GM12878 (cell line): ENCODE measurements around the gene EDEM3. TPM values are rescaled to one million over a fixed set of nuclear protein-coding genes. Genes with fewer than 3 reads are reported as not detected.

Experiments
- ATAC-seq: fragments of 200-7000 bp; cut with Tn5 transposase; 3 replicates; pipeline ENCODE4 v1.9.1; 2020; ENCODE audit warnings: mild to moderate bottlenecking, moderate library complexity
- BruUV-seq: library from RNA; stranded (reverse); fragments of 400-500 nt; replicated peaks from 2 replicates; lab custom pipeline; 2021; lab: Mats Ljungman, UMichigan
- CTCF ChIA-PET: fragments of 300-600 bp; sonication (Branson Sonifier 250); formaldehyde crosslinking; extraction: SDS; loops from one replicate; lab custom pipeline; 2021; ENCODE audit warnings: inconsistent platforms; lab: Yijun Ruan, JAX
- POLR2A ChIA-PET: fragments of 350-600 bp; formaldehyde crosslinking; extraction: SDS; loops from one replicate; lab custom pipeline; 2021; ENCODE audit warnings: inconsistent platforms; lab: Charles Lee
- RAD21 ChIA-PET: fragments of 300-600 bp; sonication (Branson Sonifier 250); formaldehyde crosslinking; loops from one replicate; lab custom pipeline; 2023; ENCODE audit warnings: antibody characterized with exemption; ENCODE audit not compliant: unreplicated experiment; lab: Charles Lee
- SMC1A ChIA-PET: fragments of 300-600 bp; sonication (Branson Sonifier 250); formaldehyde crosslinking; loops from one replicate; lab custom pipeline; 2023; ENCODE audit not compliant: unreplicated experiment, uncharacterized antibody; lab: Charles Lee
- DNase-seq: peaks from one replicate; pipeline ENCODE4 v3.0.0-alpha.2; 2011; ENCODE audit warnings: low read depth, low spot score
- FAIRE-seq: peaks from 3 replicates; lab custom pipeline; 2011; peaks lifted over from hg19 to GRCh38; lab: Jason Lieb, UNC
- H2AFZ ChIP-seq: 2 replicates; pipeline ENCODE4 v1.6.0; 2011; ENCODE audit warnings: low read depth, low read length, control low read depth; ENCODE audit not compliant: control insufficient read depth
- H3K27ac ChIP-seq: 2 replicates; pipeline ENCODE4 v1.5.1; 2011; ENCODE audit warnings: control low read depth; ENCODE audit not compliant: control insufficient read depth, insufficient read depth
- H3K27me3 ChIP-seq, 2 experiments: replicated peaks in 1 of 2; 2 replicates each; pipeline versions ENCODE4 v1.6.0 to v1.6.1; 2011; ENCODE audit warnings: low read length in 1 of 2; ENCODE audit not compliant: control insufficient read depth in 2 of 2, insufficient read depth in 2 of 2
- H3K36me3 ChIP-seq, 2 experiments: 2 replicates each; pipeline ENCODE4 v1.5.1; 2011; ENCODE audit warnings: low read length in 1 of 2; ENCODE audit not compliant: control insufficient read depth in 2 of 2, insufficient read depth in 2 of 2
- H3K4me1 ChIP-seq: 2 replicates; pipeline ENCODE4 v1.6.1; 2011; ENCODE audit warnings: mild to moderate bottlenecking, low read length, moderate library complexity, mixed read lengths; ENCODE audit not compliant: control insufficient read depth, insufficient read depth
- H3K4me2 ChIP-seq: 2 replicates; pipeline ENCODE4 v1.6.0; 2011; ENCODE audit warnings: control low read depth; ENCODE audit not compliant: control insufficient read depth, insufficient read depth
- H3K4me3 ChIP-seq: fragments of 200-600 bp; sonication (generic); 2 replicates; pipeline ENCODE4 v1.5.1; 2016
- H3K79me2 ChIP-seq: 2 replicates; pipeline ENCODE4 v1.6.0; 2011; ENCODE audit warnings: low read length; ENCODE audit not compliant: control insufficient read depth, insufficient read depth
- H3K9ac ChIP-seq: 2 replicates; pipeline ENCODE4 v1.8.0; 2011; ENCODE audit warnings: low read length, control low read depth, mixed read lengths; ENCODE audit not compliant: control insufficient read depth, insufficient read depth
- H3K9me3 ChIP-seq: replicated peaks from 3 replicates; pipeline ENCODE4 v1.5.1; 2011; ENCODE audit warnings: mild to moderate bottlenecking, low read length; ENCODE audit not compliant: control insufficient read depth, insufficient read depth
- H4K20me1 ChIP-seq: 2 replicates; pipeline ENCODE4 v1.6.0; 2011; ENCODE audit not compliant: control insufficient read depth, insufficient read depth
- BCL11A ChIP-seq: IDR thresholded peaks from 2 replicates; pipeline ENCODE4 v1.6.1; 2011; ENCODE audit warnings: low read depth, low read length
- CHD2 ChIP-seq: IDR thresholded peaks from 2 replicates; pipeline ENCODE4 v1.6.1; 2011; ENCODE audit warnings: low read depth, low read length, improper control_type of control experiment, borderline replicate concordance
- CREB1 ChIP-seq: IDR thresholded peaks from 2 replicates; pipeline ENCODE4 v1.6.1; 2012; ENCODE audit warnings: low read depth, mild to moderate bottlenecking, inconsistent platforms
- ELK1 ChIP-seq: IDR thresholded peaks from 2 replicates; pipeline ENCODE4 v1.6.1; 2012; ENCODE audit warnings: low read depth, low read length, improper control_type of control experiment
- FOXK2 ChIP-seq: fragments of 450-650 bp; IDR thresholded peaks from 2 replicates; pipeline ENCODE4 v1.6.1; 2017; ENCODE audit warnings: mild to moderate bottlenecking, moderate library complexity
- GATAD2B ChIP-seq: fragments of 450-650 bp; conservative IDR thresholded peaks from 2 replicates; pipeline ENCODE4 v1.6.1; 2017; ENCODE audit warnings: low read depth, mild to moderate bottlenecking, moderate library complexity
- HDAC2 ChIP-seq: fragments of 200-600 bp; sonication (generic); IDR thresholded peaks from 2 replicates; pipeline ENCODE4 v1.6.1; 2017
- IKZF1 ChIP-seq: fragments of 450-650 bp; conservative IDR thresholded peaks from 2 replicates; pipeline ENCODE4 v1.6.1; 2017; ENCODE audit warnings: antibody characterized with exemption, mild to moderate bottlenecking
- KLF5 ChIP-seq: fragments of 450-650 bp; IDR thresholded peaks from 2 replicates; pipeline ENCODE4 v1.6.1; 2014; ENCODE audit warnings: mild to moderate bottlenecking; ENCODE audit not compliant: partially characterized antibody
- NBN ChIP-seq: fragments of 450-650 bp; IDR thresholded peaks from 2 replicates; pipeline ENCODE4 v1.6.1; 2016
- NFYB ChIP-seq: IDR thresholded peaks from 2 replicates; pipeline ENCODE4 v1.6.1; 2011; ENCODE audit warnings: low read depth, mild to moderate bottlenecking, low read length, improper control_type of control experiment, moderate library complexity; ENCODE audit not compliant: insufficient read depth
- NR2C2 ChIP-seq: IDR thresholded peaks from 2 replicates; pipeline ENCODE4 v1.6.1; 2011; ENCODE audit warnings: borderline replicate concordance, low read depth; ENCODE audit not compliant: control insufficient read depth, insufficient read length
- PAX8 ChIP-seq: fragments of 450-650 bp; IDR thresholded peaks from 2 replicates; pipeline ENCODE4 v1.6.1; 2017; ENCODE audit warnings: mild to moderate bottlenecking, moderate library complexity
- PKNOX1 ChIP-seq: fragments of 450-650 bp; IDR thresholded peaks from 2 replicates; pipeline ENCODE4 v1.6.1; 2016; ENCODE audit warnings: mild to moderate bottlenecking
- POLR2AphosphoS5 ChIP-seq: IDR thresholded peaks from 2 replicates; pipeline ENCODE4 v1.6.1; 2011; ENCODE audit warnings: mild to moderate bottlenecking, low read length, inconsistent platforms
- POU2F2 ChIP-seq: IDR thresholded peaks from 3 replicates; pipeline ENCODE4 v1.6.1; 2011; ENCODE audit warnings: low read depth, mild to moderate bottlenecking, low read length, borderline replicate concordance
- RAD51 ChIP-seq: fragments of 450-650 bp; IDR thresholded peaks from 2 replicates; pipeline ENCODE4 v1.6.1; 2016; ENCODE audit warnings: moderate library complexity, mild to moderate bottlenecking, inconsistent platforms
- SIX5 ChIP-seq: IDR thresholded peaks from 2 replicates; pipeline ENCODE4 v1.6.1; 2011; ENCODE audit warnings: mild to moderate bottlenecking, low read depth, low read length, moderate library complexity; ENCODE audit not compliant: severe bottlenecking
- SMC3 ChIP-seq: IDR thresholded peaks from 2 replicates; pipeline ENCODE4 v1.6.1; 2011; ENCODE audit warnings: low read length, improper control_type of control experiment, borderline replicate concordance
- STAT3 ChIP-seq: IDR thresholded peaks from 2 replicates; pipeline ENCODE4 v1.6.1; 2011; ENCODE audit warnings: low read depth, low read length, improper control_type of control experiment
- YBX1 ChIP-seq: fragments of 450-650 bp; IDR thresholded peaks from 2 replicates; pipeline ENCODE4 v1.6.1; 2016; ENCODE audit warnings: antibody characterized with exemption
- WGBS: methylation state at CpG from one replicate; pipeline ENCODE4 v1.1.6; 2016; ENCODE audit warnings: low lambda C conversion rate; ENCODE audit not compliant: insufficient replicate concordance, insufficient coverage; ENCODE audit errors: missing lambda C conversion rate; 5-methylcytosine and 5-hydroxymethylcytosine counted together
- in situ Hi-C: fragments of 300-500 bp; cut with MboI; formaldehyde crosslinking; loops from 9 replicates; pipeline ENCODE4 v1.14.3; 2018; ENCODE audit warnings: mixed read lengths
- intact Hi-C: fragments of 100-400 bp; cut with micrococcal nuclease; formaldehyde crosslinking; loops from one replicate; pipeline ENCODE4 v1.14.2; 2022; ENCODE audit not compliant: unreplicated experiment
- polyA plus RNA-seq, 11 experiments: library from polyadenylated mRNA; depleted of rRNA in 4 of 11; unstranded in 6 of 11; stranded (reverse) in 5 of 11; fragments of >200 nt; fragmentation: Nextera tagmentation in 4 of 11; fragmentation: Illumina TruSeq in 1 of 11; extraction: Ambion mirVana in 4 of 11; extraction: Trizol in 1 of 11; gene quantifications; 1 replicate in 1 of 11; 2 replicates in 10 of 11; pipeline versions ENCODE4 v1.2.1 to v1.2.3, GENCODE V29; 2011 to 2016; ENCODE audit warnings: inconsistent platforms in 2 of 11, missing spikeins in 2 of 11, low read depth in 1 of 11
- total RNA-seq, 4 experiments: library from RNA; depleted of rRNA in 3 of 4; stranded (reverse); fragments of >200 nt in 3 of 4; fragmentation: Illumina TruSeq in 1 of 4; extraction: Trizol in 1 of 4; gene quantifications; 2 replicates each; pipeline versions ENCODE4 v1.2.1 to v1.2.3, GENCODE V29; 2013 to 2021

EDEM3 gene
- total and polyA plus RNA-seq, 10 of the 15 experiments (the other 5 are each of a cell fraction or from before 2014, with no cell fraction given), result 6.4 to 19.3 (median 14.3) TPM

GRCh38 chr1:184669391-184669790 is 85.3 kb downstream of the EDEM3 start (continued):
- TF ChIP-seq GATAD2B (no peak), NFYB (no peak), HDAC2 (no peak), NBN (no peak)
- TF ChIP-seq, all 136 proteins: peak for 0

- no peaks in the 10 kb centered on the region for H3K9me3 ChIP-seq
- H3K4me1 ChIP-seq, result no peaks in the 10 kb centered on the region
- FAIRE-seq (no peak), DNase-seq (no peak), ATAC-seq (no peak)
- no peaks in the 10 kb centered on the region for H3K36me3 ChIP-seq
- H3K27ac ChIP-seq, result no peak overlapping the region
- 68% methylated on average over 6 of the region's 6 CpGs for WGBS
- H3K79me2 ChIP-seq, result no peaks in the 10 kb centered on the region
- no peak overlapping the region for H3K4me2 ChIP-seq
- no TSS peak for BruUV-seq
- ChIA-PET CTCF (interaction anchor here (1.9 kb wide), 1 partner anchor 9 kb away, joined by 9 read pairs; no protein-coding TSS in a partner anchor), POLR2A (interaction anchor here (0.6 kb wide), 1 partner anchor 342 kb away, joined by 3 read pairs; no protein-coding TSS in a partner anchor), RAD21 (no interaction called here), SMC1A (no interaction called here)
- H2AFZ ChIP-seq, result no peak overlapping the region
- H3K4me3 ChIP-seq, result no peak overlapping the region
- H3K27me3 ChIP-seq, result peaks cover 0 to 4% of the 10 kb centered on the region in 2 experiments; a peak in 2 of 4 replicates
- H4K20me1 ChIP-seq, result no peaks in the 10 kb centered on the region
- H3K9ac ChIP-seq, result no peak overlapping the region
- intact Hi-C loops, result loop anchor here (10.0 kb wide), 2 partner anchors 59 to 441 kb away; no protein-coding TSS in a partner anchor
- in situ Hi-C loops, result loop anchor here (10.0 kb wide), 1 partner anchor 581 kb away; no protein-coding TSS in a partner anchor
- TF ChIP-seq YBX1, result no peak
- no peak for TF ChIP-seq IKZF1
- TF ChIP-seq ELK1, result no peak
- TF ChIP-seq RAD51, result no peak
- no peak for TF ChIP-seq PAX8
- TF ChIP-seq KLF5, result no peak
- no peak for TF ChIP-seq CREB1
- no peak for TF ChIP-seq STAT3
- no peak for TF ChIP-seq CHD2
- no peak for TF ChIP-seq BCL11A
- no peak for TF ChIP-seq SIX5
- TF ChIP-seq FOXK2, result no peak
- no peak for TF ChIP-seq PKNOX1
- no peak for TF ChIP-seq POU2F2
- TF ChIP-seq GATAD2B, result no peak
- TF ChIP-seq NR2C2, result no peak
- TF ChIP-seq POLR2AphosphoS5, result no peak
- no peak for TF ChIP-seq SMC3
These were observed 89.3 kb downstream of the EDEM3 start for GRCh38 chr1:184665360-184665759.
